HG02970 (cell line): Measurements from ENCODE around the gene CDR2.
A peak's percentile ranks its signal among the peaks of the same experiment; 100 is the strongest.
"Not testable (repeated sequence)": the region's sequence is repeated elsewhere in the genome, so short reads cannot be mapped to it uniquely, and the experiment has no call there.

Experiments used
- ATAC-seq: cut with Tn5 transposase; IDR thresholded peaks from one replicate; pipeline ENCODE4 v1.9.1; 2021; ENCODE audit warnings: mild to moderate bottlenecking, moderate library complexity, moderate number of reproducible peaks; ENCODE audit not compliant: unreplicated experiment, low FRiP score

CDR2 gene

GRCh38 chr16:22312897-22313781 is 61.3 kb downstream of the CDR2 start:
- no peak for ATAC-seq

- no peak for ATAC-seq
Measured at GRCh38 chr16:22311520-22311919, 62.9 kb downstream of the CDR2 start.

- ATAC-seq = no peak
Measured at GRCh38 chr16:22308824-22309520, 65.4 kb downstream of the CDR2 start.

- no peak for ATAC-seq
Measured at GRCh38 chr16:22307838-22308237, 66.6 kb downstream of the CDR2 start.

- ATAC-seq = no peak
Measured at GRCh38 chr16:22306788-22307187, 67.6 kb downstream of the CDR2 start.

GRCh38 chr16:22304411-22304810 is 70.0 kb downstream of the CDR2 start:
- no peak for ATAC-seq

- ATAC-seq = no peak
Measured at GRCh38 chr16:22302776-22303363, 71.5 kb downstream of the CDR2 start.

- not testable (repeated sequence) for ATAC-seq
Measured at GRCh38 chr16:22301423-22301822, 73.0 kb downstream of the CDR2 start.

- ATAC-seq = no peak
Measured at GRCh38 chr16:22300427-22301071, 73.9 kb downstream of the CDR2 start.

GRCh38 chr16:22299036-22299435 is 75.4 kb downstream of the CDR2 start:
- ATAC-seq = no peak

GRCh38 chr16:22297871-22298733 is 76.3 kb downstream of the CDR2 start:
- peak; percentile 26 for ATAC-seq

GRCh38 chr16:22297114-22297870 is 77.1 kb downstream of the CDR2 start, which contains the start of gene POLR3E:
Gene POLR3E, plus strand, starts transcription at chr16:22297409. Its CDS starts 5,560 bp downstream, at chr16:22302969.
- peak; percentile 86 for ATAC-seq

GRCh38 chr16:22296225-22297113 is 78.0 kb downstream of the CDR2 start:
- no peak for ATAC-seq
